Gastrocnemius medialis (tissue), 4 donors: Measurements from ENCODE around the gene UTP11.

Experiments used
- POLR2A ChIP-seq, 2 donors: fragments of 450-650 bp; IDR thresholded peaks; one replicate each; pipeline ENCODE4 v1.6.1; 2017; ENCODE audit warnings: antibody characterized with exemption in 2 of 2, mild to moderate bottlenecking in 2 of 2, moderate library complexity in 2 of 2
- TF ChIP-seq, protein P1 (sequence below), 5 experiments: fragments of 450-650 bp in 3 of 5; fragments of 200-600 bp in 2 of 5; sonication (generic) in 2 of 5; IDR thresholded peaks in 4 of 5; conservative IDR thresholded peaks in 1 of 5; 1 replicate in 4 of 5; 2 replicates in 1 of 5; pipeline ENCODE4 v1.5.1; 2016 to 2019; ENCODE audit warnings: antibody characterized with exemption in 5 of 5, mild to moderate bottlenecking in 3 of 5, moderate library complexity in 3 of 5

DNA sequence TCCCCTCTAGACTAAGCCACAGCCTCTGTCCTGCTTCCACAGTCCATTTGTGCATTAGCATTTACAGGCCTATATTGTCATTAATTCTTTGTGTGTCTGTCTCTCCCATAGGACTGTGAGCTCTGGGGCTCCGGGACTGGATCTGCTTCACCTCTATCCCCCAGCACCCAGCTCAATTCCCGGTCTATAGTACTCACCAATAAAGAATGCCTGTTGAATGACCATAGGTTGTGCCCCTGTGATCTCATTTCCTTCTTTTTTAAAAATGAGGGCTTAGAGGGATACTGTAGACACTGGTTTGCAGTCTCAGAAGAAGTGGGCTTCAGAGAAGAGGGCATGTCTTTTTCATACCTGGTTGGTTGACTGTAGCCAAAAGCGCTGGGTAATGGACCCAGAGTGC, 42.9 kb downstream of the UTP11 start:
- TF ChIP-seq, protein P1, sequence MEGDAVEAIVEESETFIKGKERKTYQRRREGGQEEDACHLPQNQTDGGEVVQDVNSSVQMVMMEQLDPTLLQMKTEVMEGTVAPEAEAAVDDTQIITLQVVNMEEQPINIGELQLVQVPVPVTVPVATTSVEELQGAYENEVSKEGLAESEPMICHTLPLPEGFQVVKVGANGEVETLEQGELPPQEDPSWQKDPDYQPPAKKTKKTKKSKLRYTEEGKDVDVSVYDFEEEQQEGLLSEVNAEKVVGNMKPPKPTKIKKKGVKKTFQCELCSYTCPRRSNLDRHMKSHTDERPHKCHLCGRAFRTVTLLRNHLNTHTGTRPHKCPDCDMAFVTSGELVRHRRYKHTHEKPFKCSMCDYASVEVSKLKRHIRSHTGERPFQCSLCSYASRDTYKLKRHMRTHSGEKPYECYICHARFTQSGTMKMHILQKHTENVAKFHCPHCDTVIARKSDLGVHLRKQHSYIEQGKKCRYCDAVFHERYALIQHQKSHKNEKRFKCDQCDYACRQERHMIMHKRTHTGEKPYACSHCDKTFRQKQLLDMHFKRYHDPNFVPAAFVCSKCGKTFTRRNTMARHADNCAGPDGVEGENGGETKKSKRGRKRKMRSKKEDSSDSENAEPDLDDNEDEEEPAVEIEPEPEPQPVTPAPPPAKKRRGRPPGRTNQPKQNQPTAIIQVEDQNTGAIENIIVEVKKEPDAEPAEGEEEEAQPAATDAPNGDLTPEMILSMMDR (IDR thresholded peaks at IDR 0.05 in 4 of 5, conservative IDR thresholded peaks at IDR 0.05 in 1 of 5) = no peak
- no peak for TF ChIP-seq POLR2A (IDR thresholded peaks at IDR 0.05)
